ENCODE data around the gene NGEF.

NGEF gene

DNA sequence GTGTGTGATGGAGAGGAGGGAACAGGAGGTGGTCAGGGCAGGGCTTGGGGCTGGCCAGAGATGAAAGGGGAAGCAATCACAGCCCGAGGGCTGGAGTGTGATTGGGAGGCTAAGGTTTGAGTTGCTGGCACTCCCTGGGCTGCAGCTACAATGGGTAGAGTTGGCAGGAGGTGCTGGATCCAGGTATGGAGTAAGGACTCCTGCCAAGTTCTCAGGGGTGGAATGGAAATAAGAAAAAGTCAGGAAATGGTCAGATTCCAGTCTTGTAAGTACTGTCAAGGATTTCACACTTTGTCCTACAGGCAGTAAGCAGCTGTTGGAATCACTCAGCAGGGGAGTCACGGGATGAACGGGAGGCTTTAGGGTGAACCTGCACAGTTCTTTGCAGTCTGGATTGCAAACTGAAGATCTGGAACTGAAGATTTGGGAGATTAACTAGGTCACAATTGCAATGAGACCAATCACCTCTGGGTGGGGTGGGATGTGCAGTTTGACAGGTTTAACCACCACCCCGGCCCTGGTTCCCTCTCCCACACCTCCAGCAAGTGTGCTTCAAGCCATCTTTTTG, 36.2 kb upstream of the NGEF start:
- TF ChIP-seq, protein P1, sequence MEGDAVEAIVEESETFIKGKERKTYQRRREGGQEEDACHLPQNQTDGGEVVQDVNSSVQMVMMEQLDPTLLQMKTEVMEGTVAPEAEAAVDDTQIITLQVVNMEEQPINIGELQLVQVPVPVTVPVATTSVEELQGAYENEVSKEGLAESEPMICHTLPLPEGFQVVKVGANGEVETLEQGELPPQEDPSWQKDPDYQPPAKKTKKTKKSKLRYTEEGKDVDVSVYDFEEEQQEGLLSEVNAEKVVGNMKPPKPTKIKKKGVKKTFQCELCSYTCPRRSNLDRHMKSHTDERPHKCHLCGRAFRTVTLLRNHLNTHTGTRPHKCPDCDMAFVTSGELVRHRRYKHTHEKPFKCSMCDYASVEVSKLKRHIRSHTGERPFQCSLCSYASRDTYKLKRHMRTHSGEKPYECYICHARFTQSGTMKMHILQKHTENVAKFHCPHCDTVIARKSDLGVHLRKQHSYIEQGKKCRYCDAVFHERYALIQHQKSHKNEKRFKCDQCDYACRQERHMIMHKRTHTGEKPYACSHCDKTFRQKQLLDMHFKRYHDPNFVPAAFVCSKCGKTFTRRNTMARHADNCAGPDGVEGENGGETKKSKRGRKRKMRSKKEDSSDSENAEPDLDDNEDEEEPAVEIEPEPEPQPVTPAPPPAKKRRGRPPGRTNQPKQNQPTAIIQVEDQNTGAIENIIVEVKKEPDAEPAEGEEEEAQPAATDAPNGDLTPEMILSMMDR (IDR thresholded peaks at IDR 0.05; ENCODE audit: extremely low read depth, missing control alignments), result no peak
- no peak for DNase-seq (ENCODE audit: low spot score)

- TF ChIP-seq, protein P1 (IDR thresholded peaks at IDR 0.05; ENCODE audit: extremely low read depth, missing control alignments), result no peak
- DNase-seq (ENCODE audit: low spot score), result no peak
Measured at GRCh38 chr2:233048569-233049193, 35.6 kb upstream of the NGEF start.

DNA sequence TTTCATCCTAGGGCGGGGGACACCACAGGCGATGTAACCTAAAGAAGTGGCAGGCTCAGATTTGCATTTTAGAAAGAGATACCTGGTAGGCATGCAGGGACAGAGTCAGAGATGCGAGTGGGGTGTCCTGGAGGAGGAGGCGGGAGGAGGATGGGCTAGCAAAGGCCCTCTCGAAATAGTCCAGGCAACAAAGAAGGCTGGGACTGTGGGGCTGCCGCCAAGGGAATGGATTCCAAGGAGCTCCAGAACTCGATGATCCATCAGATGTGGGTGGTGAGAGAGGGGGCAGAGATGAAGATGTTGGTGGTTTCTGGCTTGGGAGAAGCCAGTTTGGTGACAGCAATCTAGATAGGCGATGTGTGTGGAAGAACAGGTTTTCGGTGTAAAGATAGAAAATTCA, 34.6 kb upstream of the NGEF start:
- TF ChIP-seq, protein P1 (IDR thresholded peaks at IDR 0.05; ENCODE audit: extremely low read depth, missing control alignments), result no peak

GRCh38 chr2:233047206-233047605, 34.1 kb upstream of the NGEF start:
- no peak for DNase-seq (ENCODE audit: low spot score)
- TF ChIP-seq, protein P1 (IDR thresholded peaks at IDR 0.05; ENCODE audit: extremely low read depth, missing control alignments), result no peak

More for the DNA sequence above, 34.6 kb upstream of the NGEF start:
- no peak for DNase-seq (ENCODE audit: low spot score)

DNA sequence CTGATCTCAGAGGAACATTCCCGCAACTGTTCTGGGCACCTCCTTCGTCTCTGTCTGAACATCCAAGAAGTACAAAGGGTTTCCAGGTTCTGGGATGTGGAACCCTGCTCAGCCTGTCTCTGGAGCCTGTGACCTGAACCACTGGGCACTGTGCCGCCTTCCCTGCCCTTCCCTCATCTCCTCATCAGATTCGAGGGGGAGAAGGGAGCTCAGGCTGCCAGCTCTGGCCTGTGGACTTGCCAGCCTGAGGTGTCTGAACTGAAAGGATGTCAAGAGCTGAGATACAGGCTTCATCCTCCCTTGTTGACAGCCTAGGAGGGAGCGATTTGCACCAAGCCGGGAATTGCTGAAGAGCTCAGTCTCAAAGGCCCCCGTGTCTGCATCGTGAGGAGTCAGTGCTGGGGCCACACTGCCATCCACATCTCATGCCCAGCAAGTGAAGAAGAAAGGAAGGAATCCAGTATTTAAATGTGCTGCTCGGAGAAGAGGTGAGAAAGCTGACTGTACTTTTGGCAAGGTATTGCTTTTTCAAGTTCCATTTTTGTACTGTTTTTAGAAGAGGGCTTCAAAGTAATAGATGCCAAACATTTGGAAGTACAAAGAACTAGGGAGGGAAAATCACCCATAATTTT, 32.0 kb upstream of the NGEF start:
- TF ChIP-seq, protein P1 (IDR thresholded peaks at IDR 0.05; ENCODE audit: extremely low read depth, missing control alignments), result no peak
- DNase-seq (ENCODE audit: low spot score), result no peak

- TF ChIP-seq, protein P1 (IDR thresholded peaks at IDR 0.05; ENCODE audit: extremely low read depth, missing control alignments), result no peak
- DNase-seq (ENCODE audit: low spot score), result no peak
Measured at GRCh38 chr2:233042549-233042948, 29.5 kb upstream of the NGEF start.

DNA sequence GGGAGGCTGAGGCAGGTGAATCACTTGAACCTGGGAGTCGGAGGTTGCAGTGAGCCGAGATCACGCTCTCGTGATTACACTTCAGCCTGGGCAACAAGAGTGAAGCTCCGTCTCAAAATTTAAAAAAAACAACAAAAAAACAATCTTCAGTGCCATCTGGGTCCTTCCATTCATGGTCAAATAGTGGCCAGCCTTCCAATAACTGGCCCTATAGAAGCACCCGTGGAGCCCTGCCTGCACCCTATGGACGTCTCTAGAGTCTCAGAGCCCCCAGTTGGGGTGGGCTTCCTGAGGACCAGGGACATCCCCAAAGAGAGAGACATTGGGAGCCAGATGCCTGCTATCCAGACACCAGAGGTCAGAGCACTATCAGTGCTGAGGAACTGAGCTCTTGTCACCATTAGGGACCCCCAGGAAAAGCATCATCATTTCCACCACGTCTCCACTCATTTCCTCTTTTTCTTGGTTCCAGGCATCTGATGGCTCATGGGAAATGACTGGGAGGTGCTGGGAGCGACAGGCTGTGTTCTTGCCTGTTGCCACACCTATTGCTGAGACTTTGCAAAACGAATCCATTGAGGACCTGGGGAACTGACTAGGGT, 28.8 kb upstream of the NGEF start:
- DNase-seq (ENCODE audit: low spot score), result no peak
- TF ChIP-seq, protein P1 (IDR thresholded peaks at IDR 0.05; ENCODE audit: extremely low read depth, missing control alignments), result no peak
